RWPE1 (cell line): Measurements from ENCODE around the gene ARHGEF4.

Experiments used
- CTCF ChIA-PET: fragments of 350-600 bp; sonication (Branson Sonifier 250); formaldehyde crosslinking; extraction: SDS; loops from one replicate; lab custom pipeline; 2021; lab: Yijun Ruan, JAX
- POLR2A ChIA-PET: fragments of 400-600 bp; formaldehyde crosslinking; extraction: SDS; loops from one replicate; lab custom pipeline; 2020; ENCODE audit warnings: antibody characterized with exemption; ENCODE audit not compliant: low non-redundant PET; lab: Yijun Ruan, JAX
- DNase-seq: peaks from one replicate; pipeline ENCODE4 v3.0.0; 2012; ENCODE audit warnings: low spot score
- H3K27ac ChIP-seq: fragments of 450-650 bp; 2 replicates; pipeline ENCODE4 v1.5.1; 2017
- CTCF ChIP-seq: fragments of 450-650 bp; conservative IDR thresholded peaks from 2 replicates; pipeline ENCODE4 v1.5.1; 2017; ENCODE audit warnings: low read depth, mild to moderate bottlenecking

ARHGEF4 gene

GRCh38 chr2:130996691-130997090 is 160.0 kb downstream of the ARHGEF4 start:
- no peak for TF ChIP-seq CTCF
- POLR2A ChIA-PET: no interaction called here
- CTCF ChIA-PET: no interaction called here
- no peak overlapping the region for H3K27ac ChIP-seq
- DNase-seq: no peak

DNA sequence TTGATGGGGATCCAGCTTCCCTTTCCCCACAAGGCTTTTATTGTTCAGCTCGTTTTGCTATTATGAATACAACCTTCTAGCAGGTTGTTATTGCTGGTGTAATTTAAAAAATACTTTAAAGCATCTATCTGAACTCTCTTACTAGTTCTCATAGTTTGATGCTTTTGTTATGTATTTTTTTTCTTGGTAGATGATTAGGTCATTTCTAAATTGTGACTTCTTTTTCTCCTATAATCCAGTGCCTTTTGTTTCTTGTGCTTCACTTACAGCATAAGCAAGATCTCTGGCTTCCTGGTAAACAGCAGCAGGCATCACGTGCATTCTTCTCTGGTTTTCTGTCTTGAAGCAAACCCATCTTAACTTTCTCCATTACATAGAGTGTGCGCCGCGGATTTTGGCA is 160.5 kb downstream of the ARHGEF4 start:
- ChIA-PET POLR2A (no interaction called here), CTCF (interaction anchor here (1.0 kb wide), 1 partner anchor 199 kb away, joined by 3 read pairs; no protein-coding TSS in a partner anchor)
- H3K27ac ChIP-seq: no peak overlapping the region
- TF ChIP-seq CTCF: no peak
- no peak for DNase-seq

DNA sequence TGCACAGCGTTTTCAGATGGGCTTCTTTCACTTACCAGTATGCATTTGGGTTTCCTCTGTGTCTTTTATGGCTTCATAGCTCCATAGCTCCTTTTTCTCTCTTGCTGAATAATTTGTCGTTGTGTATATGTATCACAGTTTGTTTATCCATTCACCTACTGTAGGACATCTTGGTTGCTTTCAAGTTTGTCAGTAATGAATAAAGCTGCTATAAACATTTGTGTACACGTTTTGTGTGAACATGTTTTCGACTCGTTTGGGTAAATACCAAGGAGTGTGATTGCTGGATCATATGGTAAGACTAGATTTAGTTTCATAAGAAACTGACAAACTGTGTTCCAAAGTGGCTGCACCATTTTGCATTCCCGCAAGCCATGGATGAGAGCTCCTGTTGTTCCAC is 161.8 kb downstream of the ARHGEF4 start:
- ChIA-PET POLR2A (interaction anchor here (0.6 kb wide), 1 partner anchor 36 kb away, joined by 4 read pairs; no protein-coding TSS in a partner anchor), CTCF (no interaction called here)

GRCh38 chr2:131004446-131005209 is 167.9 kb downstream of the ARHGEF4 start:
- TF ChIP-seq CTCF: no peak
- H3K27ac ChIP-seq: peak overlapping the region; percentile 6; the same call in 1 of the 2 replicates
- ChIA-PET POLR2A (no interaction called here), CTCF (no interaction called here)
- DNase-seq: no peak

More for the DNA sequence above, 161.8 kb downstream of the ARHGEF4 start:
- no peak for DNase-seq
- TF ChIP-seq CTCF: no peak
- H3K27ac ChIP-seq: no peak overlapping the region

DNA sequence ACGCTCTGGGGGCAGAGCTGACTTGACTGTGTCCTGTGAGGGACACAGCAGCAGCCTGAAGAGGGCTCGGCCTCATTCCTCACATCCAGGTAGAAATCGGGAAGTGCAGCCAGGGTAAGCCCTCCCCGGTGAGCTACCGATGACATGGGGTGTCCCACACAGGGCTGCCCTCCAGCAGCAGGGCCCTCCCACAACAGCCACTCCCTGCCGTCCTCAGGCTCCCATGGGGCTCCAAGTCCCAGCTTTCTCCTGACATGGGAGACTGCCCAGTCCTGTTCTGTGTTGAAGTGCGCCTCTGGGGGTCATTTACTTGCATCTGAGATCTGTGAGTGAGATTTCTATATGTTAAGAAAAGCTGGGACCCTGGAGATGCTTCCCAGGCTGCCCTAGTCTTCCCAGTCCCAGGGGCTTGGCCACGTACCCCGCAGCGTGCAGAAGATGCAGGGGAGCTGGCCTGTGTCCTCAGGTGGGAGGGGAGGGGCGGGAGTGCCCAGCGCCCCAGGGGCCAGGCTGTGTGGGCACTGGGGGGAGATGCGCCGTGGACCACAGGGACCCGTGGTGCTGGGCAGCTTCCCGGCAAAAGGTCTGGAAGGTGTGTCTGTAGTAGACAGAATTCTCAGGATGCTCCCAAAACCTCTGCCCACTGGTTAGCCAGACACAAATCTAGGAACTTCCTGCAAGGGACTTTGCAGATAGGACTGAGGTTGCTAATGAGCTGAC is 168.7 kb downstream of the ARHGEF4 start:
- peak overlapping the region; percentile 6; the same call in 1 of the 2 replicates for H3K27ac ChIP-seq
- no peak for TF ChIP-seq CTCF
- ChIA-PET POLR2A (no interaction called here), CTCF (no interaction called here)
- no peak for DNase-seq

DNA sequence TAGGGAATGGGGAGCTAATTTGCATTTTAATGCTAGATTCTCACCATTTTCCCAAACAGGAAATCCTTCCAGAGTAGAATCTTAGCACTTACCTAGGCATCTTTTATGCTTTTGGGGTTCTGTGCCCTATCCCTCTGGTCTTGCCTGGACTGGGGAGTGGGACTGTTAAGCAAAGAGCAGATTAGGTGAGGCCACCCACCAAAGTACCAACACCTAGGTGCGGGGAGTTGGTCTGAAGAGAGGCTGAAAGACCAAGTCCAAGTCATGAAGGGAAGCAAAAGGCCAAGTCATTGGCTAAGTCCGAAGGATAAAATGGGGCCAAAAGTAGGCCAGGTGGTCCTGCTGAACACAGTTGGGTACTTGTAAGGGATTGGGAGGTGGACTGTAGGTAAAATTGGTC is 169.8 kb downstream of the ARHGEF4 start:
- CTCF ChIA-PET: interaction anchor here (0.6 kb wide), 1 partner anchor 138 kb away, joined by 3 read pairs; no protein-coding TSS in a partner anchor
- POLR2A ChIA-PET: no interaction called here
- H3K27ac ChIP-seq: no peak overlapping the region
- TF ChIP-seq CTCF: no peak
- DNase-seq: no peak
